ENCODE measurements around the gene TTC21B.

GRCh38 chr2:165863810-165864261 is 89.7 kb downstream of the TTC21B start:
- TF ChIP-seq, protein P1, sequence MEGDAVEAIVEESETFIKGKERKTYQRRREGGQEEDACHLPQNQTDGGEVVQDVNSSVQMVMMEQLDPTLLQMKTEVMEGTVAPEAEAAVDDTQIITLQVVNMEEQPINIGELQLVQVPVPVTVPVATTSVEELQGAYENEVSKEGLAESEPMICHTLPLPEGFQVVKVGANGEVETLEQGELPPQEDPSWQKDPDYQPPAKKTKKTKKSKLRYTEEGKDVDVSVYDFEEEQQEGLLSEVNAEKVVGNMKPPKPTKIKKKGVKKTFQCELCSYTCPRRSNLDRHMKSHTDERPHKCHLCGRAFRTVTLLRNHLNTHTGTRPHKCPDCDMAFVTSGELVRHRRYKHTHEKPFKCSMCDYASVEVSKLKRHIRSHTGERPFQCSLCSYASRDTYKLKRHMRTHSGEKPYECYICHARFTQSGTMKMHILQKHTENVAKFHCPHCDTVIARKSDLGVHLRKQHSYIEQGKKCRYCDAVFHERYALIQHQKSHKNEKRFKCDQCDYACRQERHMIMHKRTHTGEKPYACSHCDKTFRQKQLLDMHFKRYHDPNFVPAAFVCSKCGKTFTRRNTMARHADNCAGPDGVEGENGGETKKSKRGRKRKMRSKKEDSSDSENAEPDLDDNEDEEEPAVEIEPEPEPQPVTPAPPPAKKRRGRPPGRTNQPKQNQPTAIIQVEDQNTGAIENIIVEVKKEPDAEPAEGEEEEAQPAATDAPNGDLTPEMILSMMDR (IDR thresholded peaks at IDR 0.05; ENCODE audit: insufficient read depth, low read depth, low read length): no peak
- TF ChIP-seq EZH2 (IDR thresholded peaks at IDR 0.05; ENCODE audit: insufficient read depth, low read length): no peak

All from astrocyte (in vitro differentiated cells and primary cell).